ENCODE results near the gene GNAO1. TPM values are rescaled to one million over a fixed set of nuclear protein-coding genes. Genes with fewer than 3 reads are reported as not detected.

GNAO1 gene
- polyA plus RNA-seq, 5 donors = 20.6 to 27.7 (median 24.2) TPM

GRCh38 chr16:56347166-56347565 is 155.9 kb downstream of the GNAO1 start:
- DNase-seq = no peak

GRCh38 chr16:56347670-56348069 is 156.4 kb downstream of the GNAO1 start:
- DNase-seq = no peak

- no peak for DNase-seq
These were observed 157.1 kb downstream of the GNAO1 start for GRCh38 chr16:56348168-56349085.

- no peak for DNase-seq
These were observed 157.8 kb downstream of the GNAO1 start for GRCh38 chr16:56349086-56349415.

- DNase-seq = no peak
These were observed 158.4 kb downstream of the GNAO1 start for GRCh38 chr16:56349711-56350161.

- DNase-seq = no peak
These were observed 159.5 kb downstream of the GNAO1 start for GRCh38 chr16:56350491-56351405.

GRCh38 chr16:56351481-56351880 is 160.2 kb downstream of the GNAO1 start:
- DNase-seq = no peak

- no peak for DNase-seq
These were observed 161.2 kb downstream of the GNAO1 start for GRCh38 chr16:56352351-56353053.

GRCh38 chr16:56353054-56353921 is 162.0 kb downstream of the GNAO1 start:
- no peak for DNase-seq

GRCh38 chr16:56354016-56354415 is 162.7 kb downstream of the GNAO1 start:
- DNase-seq = no peak

- no peak for DNase-seq
These were observed 163.5 kb downstream of the GNAO1 start for GRCh38 chr16:56354746-56355145.

GRCh38 chr16:56355221-56355620 is 163.9 kb downstream of the GNAO1 start:
- DNase-seq = no peak

GRCh38 chr16:56355786-56356275 is 164.5 kb downstream of the GNAO1 start:
- no peak for DNase-seq

GRCh38 chr16:56356276-56357240 is 165.3 kb downstream of the GNAO1 start:
- peak; percentile 69 to 80 for DNase-seq

- peak in 1 of 2 donors; percentile 33 for DNase-seq
These were observed 166.0 kb downstream of the GNAO1 start for GRCh38 chr16:56357241-56357764.

- DNase-seq = no peak
These were observed 166.6 kb downstream of the GNAO1 start for GRCh38 chr16:56357765-56358322.

- DNase-seq = no peak
These were observed 169.1 kb downstream of the GNAO1 start for GRCh38 chr16:56360117-56361008.
